Measurements from ENCODE around the gene ZSWIM1.

- TF ChIP-seq CTCF (IDR thresholded peaks at IDR 0.05) (no peak), POLR2A (IDR thresholded peaks at IDR 0.05) (no peak), POLR2AphosphoS5 (IDR thresholded peaks at IDR 0.05) (no peak), EP300 (IDR thresholded peaks at IDR 0.05) (no peak)
These were observed 21.2 kb downstream of the ZSWIM1 start for GRCh38 chr20:45902199-45902701.

Data from sigmoid colon (tissue), 4 donors.